Activated CD8-positive, alpha-beta memory T cell treated with anti-CD3 and anti-CD28 coated beads, Interleukin-2, amount 50 U/mL, for 1 hour (primary cell): ENCODE measurements around the gene SS18L1.
"Not testable (repeated sequence)": the region's sequence is repeated elsewhere in the genome, so short reads cannot be mapped to it uniquely, and the experiment has no call there.

Experiments used
- DNase-seq: peaks from one replicate; pipeline ENCODE4 v3.0.0-alpha.2; 2020; ENCODE audit errors: extremely low read depth

Gene SS18L1

DNA sequence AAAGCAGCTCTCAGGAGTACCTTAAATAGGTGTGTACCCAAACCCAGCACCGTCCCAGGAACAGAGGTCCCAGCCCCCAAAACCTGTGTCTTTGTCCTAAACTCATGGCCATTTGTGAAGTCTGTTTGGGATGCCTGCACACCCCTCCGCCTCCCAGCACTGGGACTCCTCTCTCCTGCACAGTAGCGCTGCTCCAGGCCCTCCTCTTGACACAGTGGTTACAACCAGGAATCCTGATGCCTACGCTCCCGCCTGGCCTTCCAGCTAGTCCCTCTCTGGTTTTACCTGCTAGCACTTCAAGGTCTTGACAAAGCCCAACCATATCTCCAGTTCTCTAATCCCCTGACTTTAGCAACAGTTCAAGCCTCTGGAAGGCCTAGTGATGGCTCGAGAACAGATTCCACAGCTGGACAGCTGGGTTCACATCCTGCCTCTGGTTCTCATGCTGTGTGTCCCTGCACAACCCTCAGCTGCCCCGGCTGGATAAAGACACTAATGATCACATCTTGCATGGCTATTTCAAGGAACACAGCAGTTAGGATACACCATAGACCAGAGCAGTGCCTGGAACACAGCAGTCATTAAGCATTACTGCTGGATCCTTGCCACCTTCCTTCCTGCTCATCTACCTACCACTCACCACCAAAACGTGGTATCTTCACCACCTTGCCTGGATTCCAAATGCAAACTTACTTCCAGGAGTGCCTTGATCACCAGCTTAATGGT is 5.9 kb upstream of the SS18L1 start:
- no peak for DNase-seq

DNA sequence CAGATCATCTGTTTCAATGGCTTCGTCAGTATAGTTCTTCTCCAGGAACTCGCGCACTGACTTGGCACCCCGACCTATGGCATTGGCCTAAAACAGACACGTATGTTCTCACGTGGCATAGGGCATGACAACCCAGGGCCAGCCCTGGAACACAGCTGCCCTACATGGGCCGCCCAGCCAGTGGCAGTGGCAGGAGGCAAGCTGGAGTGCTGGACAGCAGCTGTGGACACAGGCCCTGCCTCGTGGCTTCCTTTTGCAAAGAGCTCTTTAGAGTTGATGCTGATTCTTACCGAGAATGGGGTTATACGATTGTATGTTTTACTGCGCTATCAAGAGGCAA is 5.4 kb upstream of the SS18L1 start:
- DNase-seq: no peak

DNA sequence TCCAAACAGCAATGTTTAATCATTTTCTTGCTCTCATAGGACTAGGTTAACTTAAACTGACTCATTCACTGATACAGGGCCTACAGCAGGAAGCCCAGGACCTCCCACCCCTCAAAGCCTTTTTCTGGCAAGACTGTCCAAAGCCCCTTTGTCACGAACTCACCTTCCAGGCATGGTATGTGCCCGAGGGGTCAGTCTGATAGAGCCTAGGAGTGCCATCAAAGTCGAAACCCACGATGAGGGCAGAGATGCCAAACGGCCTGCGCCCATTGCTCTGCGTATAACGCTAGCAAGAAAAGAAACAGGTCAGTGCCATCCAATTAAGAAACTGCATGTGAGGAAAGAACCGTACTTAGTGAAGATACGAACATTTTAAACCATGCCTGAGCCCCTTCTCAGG is 4.7 kb upstream of the SS18L1 start:
- no peak for DNase-seq

DNA sequence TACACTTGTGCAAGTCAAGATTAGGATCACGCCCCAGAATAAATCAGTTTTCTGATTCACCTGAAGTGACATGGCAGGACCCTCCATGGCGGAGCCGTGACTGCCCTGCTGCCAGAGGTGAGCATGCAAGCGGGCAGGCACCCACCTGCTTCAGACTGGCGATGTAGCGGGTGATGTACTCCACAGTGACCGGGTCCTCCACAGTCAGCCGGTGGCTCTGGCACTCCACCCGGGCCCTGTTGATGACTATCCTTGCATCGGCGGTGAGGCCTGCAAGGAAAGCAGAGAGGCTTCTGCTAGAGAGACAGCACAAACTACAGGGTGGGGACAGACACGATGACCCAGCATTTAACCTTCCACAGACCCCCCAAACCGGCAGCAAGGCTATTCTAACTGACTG is 3.9 kb upstream of the SS18L1 start:
- DNase-seq: no peak

DNA sequence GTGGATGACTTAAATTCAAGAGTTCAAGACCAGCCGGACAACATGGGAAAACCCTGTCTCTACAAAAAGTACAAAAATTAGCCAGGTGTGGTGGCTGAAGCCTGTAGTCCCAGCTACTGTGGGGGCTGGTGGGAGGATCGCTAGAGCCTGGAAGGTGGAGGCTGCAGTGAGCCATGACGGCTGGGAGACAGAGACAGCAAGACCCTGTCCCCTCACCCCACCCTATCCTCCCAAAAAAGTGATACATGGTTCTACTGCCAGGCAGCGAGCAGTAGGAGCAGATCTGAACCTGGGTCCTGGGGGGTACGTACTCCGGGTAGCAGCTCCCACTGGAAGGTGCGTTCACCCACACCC is 2.5 kb upstream of the SS18L1 start:
- DNase-seq: no peak

DNA sequence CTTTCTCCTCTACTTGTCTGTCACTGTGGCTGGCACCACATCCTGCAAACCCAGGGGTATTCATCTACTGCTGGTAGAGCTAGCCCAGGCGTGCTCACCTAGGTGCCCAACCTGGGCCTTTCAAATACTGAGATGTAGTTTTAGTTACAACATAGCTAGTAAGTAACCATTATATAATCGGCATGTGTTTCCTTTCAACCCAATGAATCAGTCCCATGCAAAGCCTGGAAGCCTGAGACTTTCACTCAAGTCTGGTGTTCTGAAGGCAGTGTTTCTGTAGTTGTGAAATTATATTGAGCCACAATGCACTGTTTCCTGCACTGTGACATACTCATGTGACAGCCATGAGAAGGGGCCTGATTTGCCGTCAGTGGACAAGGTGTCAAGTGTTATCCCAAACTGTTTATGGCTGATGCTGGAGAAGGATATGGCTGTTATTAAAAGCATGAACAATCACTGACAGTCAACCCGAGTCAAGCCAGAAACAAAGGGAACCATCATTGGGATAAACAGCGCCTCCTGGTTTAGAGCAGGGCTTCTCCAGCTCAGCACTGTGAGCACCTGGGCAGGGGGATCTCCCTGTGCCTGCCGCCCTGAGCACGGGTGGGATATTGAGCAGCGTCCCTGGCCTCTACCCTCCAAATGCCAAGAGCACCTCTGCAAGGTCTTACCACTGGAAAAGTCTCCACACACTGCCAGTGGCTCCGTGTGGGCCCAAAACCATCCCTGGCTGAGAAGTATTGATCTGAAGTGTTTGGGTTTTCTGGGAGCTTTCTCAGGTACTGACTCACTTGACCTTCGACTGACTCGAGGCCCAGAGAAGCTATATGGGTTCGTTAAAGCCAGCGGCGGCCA is 1.9 kb upstream of the SS18L1 start:
- DNase-seq: no peak

DNA sequence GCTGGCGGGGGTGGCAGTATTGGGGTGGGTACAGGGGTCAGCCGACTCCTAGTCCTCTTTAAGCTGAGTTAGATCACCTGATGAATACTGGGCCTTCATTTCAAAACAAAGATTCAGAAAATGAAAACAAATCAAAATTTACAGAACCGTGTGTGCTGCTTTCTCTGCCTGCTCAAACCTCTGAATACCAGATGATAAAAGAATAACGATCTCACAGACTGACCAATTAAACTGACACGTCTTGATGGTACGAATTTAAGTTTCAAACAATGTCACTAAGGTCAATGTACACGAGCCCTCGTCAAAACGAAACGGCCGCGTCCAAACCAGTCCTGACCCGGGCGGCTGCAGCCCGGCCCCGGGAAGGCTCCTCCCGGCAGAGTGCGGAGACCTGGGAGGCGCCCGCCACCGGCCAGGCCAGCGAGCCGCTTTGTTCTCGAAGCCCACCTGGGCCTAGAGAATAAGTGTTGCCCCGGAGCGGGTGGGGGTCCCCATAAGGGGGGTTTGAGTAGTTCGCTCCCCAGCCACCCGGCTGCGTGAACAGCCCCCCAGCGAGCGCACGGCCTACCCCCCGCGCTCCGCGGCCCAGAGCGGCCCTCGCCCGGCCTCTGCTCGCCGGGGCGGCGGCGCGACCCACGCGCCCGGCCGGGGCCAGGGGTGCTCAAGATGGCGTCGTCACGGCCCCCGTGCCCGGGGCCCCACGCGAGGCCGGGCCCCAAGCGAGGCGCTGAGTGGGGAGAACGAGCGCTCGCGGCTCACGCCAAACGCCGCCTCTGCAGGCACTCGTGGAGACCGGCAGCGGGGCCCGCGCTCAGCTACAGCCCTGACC is 1.1 kb upstream of the SS18L1 start:
- DNase-seq: no peak

DNA sequence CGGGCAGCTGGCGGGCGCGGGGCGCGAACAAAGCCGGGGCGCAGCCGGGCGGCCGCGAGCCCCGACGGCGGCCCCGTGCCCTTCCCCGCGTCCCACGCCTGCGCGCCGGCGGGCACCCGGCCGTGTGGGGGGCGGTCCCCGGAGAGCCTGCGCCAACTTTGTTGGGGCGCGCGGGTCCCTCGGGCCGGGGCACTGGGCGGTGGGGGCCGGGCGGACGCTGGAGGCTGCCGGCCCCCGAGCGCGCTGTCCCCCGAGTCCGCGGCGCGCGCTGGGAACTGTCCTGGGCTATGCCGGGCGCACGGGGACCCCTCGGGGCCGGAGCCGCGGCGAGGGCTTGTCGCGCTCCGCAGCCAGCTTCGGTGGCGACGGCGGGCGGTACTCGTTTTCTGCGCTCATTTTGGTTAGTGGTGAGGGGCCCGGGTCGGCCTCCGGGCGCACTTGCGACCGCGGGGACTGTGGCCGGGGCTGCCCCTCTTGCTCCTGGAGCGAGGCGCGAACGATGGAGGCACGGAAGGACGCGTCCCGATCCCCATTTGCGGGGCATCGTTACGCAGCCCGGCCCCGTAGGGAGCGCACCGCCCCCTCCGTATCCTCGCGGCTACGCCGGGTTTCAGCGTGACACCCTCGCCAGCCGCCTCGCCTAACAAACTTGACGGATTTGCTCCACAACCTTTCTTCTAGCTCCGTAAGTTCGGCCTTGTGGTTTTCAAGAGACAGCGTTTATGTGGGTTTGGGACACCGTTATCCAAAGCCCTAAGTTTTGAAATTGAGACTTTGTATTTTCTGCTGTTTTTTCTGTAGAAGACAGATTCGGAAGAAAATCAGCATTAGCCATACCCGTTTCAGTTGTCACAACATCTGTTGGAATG is 622 bp downstream of the SS18L1 start:
- DNase-seq: no peak

DNA sequence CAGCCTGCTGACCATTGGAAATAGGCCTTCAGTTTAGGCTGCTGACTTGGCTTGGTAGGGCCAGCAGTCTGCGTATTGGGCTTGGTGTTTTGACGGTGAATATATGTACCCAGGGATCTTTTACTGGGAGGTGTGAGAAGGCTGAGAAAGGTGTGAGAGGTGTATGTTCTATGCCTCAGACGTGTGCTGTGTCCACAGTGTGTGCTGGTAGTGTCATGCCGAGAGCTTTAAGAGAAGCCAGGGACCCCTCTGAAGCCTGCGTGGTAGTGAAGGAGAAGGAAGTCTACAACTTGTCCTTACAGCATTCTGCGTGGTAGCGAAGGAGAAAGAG is 2.1 kb downstream of the SS18L1 start:
- no peak for DNase-seq

DNA sequence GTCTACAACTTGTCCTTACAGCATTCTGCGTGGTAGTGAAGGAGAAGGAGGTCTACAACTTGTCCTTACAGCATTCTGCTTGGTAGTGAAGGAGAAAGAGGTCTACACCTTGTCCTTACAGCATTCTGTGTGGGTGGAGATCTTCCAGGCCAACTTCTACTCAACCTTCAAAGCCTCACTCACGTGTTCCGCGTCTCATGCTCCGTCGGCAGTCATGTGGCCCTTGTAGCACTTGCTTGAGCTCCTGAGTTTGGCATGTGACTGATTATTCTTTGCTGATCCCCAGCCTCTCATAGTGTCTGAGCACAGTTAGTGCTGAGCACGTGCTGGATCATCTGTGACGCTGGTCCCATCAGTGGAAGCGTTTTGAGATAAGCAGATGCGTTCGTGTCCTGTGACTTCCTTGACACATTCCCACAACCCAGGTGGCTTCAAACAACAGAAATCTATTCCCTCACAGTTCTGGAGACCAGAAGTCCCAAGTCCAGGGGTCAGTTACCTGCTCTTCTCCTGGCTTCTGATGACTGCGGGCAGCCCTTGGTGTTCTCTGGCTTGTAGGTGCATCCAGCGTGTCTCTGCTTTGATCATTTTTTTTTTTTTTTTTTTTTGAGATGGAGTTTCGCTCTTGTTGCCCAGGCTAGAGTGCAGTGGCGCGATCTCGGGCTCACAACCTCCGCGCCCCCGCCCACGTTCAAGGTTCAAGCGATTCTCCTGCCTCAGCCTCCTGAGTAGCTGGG is 2.6 kb downstream of the SS18L1 start:
- DNase-seq: no peak

DNA sequence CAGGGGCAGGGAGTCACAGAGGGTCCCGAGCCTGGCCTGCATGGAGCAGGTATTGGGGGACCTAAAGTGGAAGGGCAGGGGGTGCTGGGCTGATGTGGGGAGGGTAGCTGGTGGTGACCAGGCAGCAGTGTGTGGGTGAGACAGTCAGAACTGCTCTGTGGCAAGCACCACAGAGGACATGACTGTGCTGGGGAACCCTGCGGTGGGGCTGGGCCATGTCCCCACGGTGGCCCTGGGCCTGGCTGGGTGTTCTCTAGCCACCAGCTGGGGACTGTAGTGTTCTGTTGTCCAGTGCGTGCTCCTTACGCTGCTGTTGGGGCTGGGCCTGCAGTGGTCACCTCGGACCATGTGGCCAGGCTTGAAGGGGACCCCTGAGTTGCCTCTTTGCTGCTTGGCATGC is 3.6 kb downstream of the SS18L1 start:
- no peak for DNase-seq

DNA sequence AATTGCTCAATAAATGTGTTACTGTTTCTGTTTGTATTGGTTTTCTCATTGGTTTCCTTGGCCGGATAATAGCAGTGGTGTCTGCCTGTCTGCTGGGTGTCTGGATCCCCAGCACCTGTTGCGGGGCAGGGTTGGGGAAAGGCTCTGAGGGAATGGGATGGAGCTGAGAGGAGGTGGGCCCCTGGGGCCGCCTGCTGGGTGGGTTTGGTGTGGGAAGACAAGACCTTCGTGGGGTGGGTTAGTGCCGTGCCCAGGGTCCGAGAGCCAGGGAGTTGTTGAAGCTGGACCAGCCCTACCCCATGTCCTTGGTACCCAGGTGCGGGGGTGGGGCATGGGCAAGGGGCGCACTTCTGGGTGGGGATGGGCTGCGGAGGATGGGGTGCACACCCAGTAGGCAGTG is 4.0 kb downstream of the SS18L1 start:
- no peak for DNase-seq

DNA sequence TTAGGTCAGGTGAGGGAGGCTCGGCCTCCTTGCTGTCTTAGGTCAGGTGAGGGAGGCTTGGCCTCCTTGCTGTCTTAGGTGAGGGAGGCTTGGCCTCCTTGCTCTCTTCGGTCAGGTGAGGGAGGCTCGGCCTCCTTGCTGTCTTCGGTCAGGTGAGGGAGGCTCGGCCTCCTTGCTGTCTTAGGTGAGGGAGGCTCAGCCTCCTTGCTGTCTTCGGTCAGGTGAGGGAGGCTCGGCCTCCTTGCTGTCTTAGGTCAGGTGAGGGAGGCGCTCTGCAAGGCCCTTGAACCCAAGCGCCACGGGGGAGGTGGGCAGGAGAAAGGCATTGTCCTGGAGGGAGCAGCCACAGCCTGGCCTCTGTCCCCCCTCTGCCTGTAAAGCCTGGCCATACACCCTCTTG is 4.8 kb downstream of the SS18L1 start:
- DNase-seq: not testable (repeated sequence)

DNA sequence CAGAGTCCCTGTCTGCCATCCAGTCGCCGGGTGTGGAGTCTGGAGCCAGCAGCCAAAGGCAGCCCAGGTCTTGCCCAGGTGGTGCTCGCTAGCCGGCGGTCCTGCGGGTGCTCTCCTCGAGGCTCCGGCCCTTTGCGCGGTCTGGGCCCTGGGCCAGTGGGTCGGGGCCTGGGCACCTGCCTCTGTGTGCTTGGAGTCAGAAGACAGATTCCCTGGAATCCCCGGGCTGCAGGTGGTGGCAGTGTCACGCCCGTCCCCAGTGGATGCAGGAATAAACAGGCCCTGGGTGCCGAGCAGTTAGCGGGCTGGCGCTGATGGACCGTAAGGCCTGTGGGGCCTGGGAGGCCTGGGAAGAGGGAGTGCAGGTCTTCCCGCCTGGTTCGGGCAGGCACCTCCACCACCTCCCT is 5.3 kb downstream of the SS18L1 start:
- no peak for DNase-seq

DNA sequence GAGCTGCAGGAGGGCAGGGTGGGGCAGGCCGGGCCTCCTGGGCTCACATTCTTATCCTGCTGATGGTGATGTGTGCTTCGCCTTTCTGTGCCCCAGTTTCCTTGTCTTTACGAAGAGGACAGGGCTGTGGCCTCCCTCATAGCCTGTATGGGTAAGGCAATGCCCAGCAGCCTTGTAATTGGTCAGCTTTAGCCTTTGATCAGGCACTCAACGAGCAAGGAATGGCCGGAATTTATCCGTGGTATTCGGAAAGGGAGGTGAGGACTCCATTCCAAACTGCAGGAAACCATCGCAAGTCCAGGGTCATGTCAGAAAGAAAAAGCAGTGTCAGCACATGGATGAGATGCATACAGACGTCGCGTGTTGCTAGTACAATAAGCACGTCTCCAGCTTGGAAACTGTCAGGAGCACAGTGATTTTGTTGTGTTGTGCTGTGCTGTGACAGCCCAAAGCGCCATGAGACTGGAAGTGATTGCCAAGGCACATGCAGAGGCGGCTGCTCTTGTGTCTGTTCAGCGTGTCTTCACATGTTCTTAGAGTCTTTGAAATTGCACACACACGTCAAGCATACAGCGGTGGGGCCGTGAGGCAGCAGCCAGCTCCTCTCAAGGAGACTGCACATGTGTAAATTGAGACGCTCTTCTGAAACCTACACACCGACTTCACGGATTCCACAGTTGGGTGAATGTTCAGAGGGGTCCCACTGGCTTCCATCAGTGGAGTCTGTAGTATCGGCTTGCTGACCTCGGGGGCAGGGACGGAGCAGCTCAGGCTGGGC is 6.2 kb downstream of the SS18L1 start:
- DNase-seq: no peak

DNA sequence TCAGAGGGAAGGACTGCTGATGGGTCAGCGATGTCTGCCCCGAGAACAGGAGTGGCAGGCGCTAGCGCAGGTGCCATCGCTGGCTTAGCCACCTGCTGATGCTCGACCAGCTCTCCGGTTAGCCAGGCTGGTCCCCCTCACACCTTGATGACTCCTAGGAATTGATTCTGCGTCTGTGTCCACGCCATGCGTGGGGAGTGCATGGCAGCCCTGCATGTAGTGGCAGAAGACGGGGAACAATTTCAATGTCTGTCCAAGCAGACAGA is 6.7 kb downstream of the SS18L1 start:
- DNase-seq: no peak

DNA sequence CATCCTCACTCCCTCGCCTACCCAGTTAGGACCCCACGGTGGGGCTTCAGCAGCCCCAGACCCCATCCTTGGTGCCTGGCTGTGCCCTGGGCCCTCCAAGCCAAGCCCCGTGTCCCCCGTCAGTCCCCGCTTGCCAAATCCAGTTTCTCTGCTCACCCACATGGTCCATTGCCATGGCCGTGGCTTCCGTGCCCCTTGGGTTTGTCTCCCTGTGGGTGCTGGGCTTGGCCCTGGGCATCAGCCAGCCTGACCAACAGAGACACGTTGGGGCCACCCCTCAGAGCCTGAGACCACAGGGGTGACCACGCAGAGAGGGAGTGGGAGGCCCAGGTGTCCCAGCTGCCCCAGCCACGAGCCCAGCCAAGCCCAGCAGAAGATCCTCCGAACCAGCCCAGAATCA is 7.7 kb downstream of the SS18L1 start:
- no peak for DNase-seq

DNA sequence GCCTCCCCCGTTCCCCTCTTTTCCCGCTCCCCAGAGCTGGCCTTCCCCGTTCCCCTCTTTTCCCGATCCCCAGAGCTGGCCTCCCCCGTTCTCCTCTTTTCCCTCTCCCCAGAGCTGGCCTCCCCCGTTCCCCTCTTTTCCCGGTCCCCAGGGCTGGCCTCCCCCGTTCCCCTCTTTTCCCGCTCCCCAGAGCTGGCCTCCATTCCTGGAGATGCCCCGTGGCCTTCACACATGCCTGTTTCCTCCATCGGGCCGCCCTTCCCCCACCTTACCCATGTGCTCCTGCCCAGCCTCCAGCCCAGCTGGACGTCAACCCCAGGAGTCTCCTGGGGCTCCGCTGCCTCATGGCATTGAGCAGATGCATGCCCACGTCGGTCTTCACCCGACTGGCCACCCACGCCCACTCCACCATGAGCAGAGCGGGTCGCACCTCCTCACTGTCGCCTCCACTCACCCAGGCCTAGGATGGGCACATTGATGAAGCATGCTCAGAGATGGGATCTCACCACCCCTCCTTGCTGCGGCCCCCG is 8.3 kb downstream of the SS18L1 start:
- DNase-seq: no peak

DNA sequence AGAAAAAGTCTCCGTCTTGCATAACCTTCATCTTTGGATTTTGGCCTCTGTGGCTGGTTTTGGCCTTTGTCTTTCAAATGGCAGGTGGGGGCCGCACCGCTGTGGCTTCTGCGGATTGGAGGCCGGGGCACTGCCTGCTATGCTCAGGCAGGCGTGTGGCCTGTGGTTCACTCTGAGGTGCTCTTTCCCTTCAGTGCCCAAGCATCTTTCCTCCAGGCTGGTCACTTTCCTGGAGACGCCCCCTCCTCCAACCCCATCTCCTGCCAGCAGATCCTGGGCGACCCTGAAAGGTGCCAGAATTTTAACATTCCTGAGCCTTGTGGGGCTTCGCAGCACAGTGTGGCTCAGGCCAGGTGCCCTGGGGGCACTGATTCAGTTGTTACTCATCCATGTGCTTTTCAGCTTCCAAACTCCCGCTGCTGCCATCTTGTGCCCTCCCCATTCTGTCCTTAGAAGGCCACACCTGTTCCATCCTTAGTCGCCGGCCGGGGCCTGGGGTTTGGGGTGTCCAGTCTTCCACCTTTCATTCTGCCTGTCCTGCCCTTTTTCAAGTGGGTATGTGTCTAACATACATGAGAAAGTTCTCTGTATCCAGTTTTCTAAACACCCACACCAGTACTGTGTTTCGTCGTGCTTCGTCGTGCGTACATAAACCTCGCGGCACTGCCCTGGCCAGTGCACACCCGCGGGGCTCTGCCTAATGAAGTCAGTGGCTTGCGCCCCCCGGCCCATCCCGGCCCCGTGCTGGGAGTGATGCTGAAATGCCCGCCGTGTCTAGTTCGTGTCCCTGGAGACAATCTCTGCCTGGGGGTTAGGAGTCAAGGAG is 12.1 kb downstream of the SS18L1 start:
- no peak for DNase-seq

DNA sequence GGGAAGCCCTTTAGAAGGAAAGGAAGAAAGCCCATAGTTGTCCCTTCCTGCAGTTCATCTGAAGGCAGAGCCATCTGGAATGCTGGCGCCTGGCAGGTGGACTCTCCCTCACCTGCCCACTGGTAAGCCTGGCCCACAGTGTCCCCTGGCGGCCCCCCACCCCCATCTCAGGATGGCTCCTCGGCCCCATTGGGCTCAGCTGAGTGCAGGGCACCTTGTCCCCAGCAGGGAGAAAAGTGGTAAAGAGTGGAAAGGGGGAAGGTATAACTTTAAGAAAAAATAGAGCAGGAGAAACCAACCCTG is 12.6 kb downstream of the SS18L1 start:
- no peak for DNase-seq
